ENCODE data around the gene MTMR11. TPM values are rescaled to one million over a fixed set of nuclear protein-coding genes. Genes with fewer than 3 reads are reported as not detected.

MTMR11 gene
- 2.0 TPM for polyA plus RNA-seq (2013, experiment 1 of 2)
- 1.8 TPM for polyA plus RNA-seq (2013, experiment 2 of 2)

- H3K9me3 ChIP-seq (ENCODE audit: insufficient read depth, low read depth, low read length) = no peaks in the 10 kb centered on the region
- 42% methylated on average over 14 of the region's 18 CpGs for WGBS
- H3K4me1 ChIP-seq (ENCODE audit: insufficient read depth, low read length) = peaks cover 40% of the 10 kb centered on the region
- peak within 1 kb of the TSS; percentile 60 for H3K4me3 ChIP-seq (ENCODE audit: low read length)
- H3K36me3 ChIP-seq (ENCODE audit: insufficient read depth, low read length) = no peaks in the 10 kb centered on the region
- H3K27me3 ChIP-seq (ENCODE audit: insufficient read depth, low read length) = no peaks in the 10 kb centered on the region
- peak within 1 kb of the TSS; percentile 45; the same call in 1 of the 2 replicates for H3K9ac ChIP-seq (ENCODE audit: low read depth, low read length)
- H3K27ac ChIP-seq (ENCODE audit: low read depth, low read length) = no peak within 1 kb of the TSS
These were observed at the start of gene MTMR11 for GRCh38 chr1:149936170-149936991. TSS of gene MTMR11 (minus strand) at chr1:149936879. CDS start at chr1:149936647, 232 bp downstream.

- Histone ChIP-seq H3K9ac (ENCODE audit: low read depth, low read length) (no peak overlapping the region), H3K36me3 (ENCODE audit: insufficient read depth, low read length) (peaks cover 22% of the 10 kb centered on the region), H3K4me1 (ENCODE audit: insufficient read depth, low read length) (no peaks in the 10 kb centered on the region), H3K9me3 (ENCODE audit: insufficient read depth, low read depth, low read length) (no peaks in the 10 kb centered on the region), H3K4me3 (ENCODE audit: low read length) (no peak overlapping the region), H3K27me3 (ENCODE audit: insufficient read depth, low read length) (no peaks in the 10 kb centered on the region), H3K27ac (ENCODE audit: low read depth, low read length) (no peak overlapping the region)
- 93% methylated on average over 3 of the region's 3 CpGs for WGBS
These were observed 43.4 kb upstream of the MTMR11 start for GRCh38 chr1:149979972-149980540.

GRCh38 chr1:149979245-149979971 is 42.7 kb upstream of the MTMR11 start:
- Histone ChIP-seq H3K4me1 (ENCODE audit: insufficient read depth, low read length) (no peaks in the 10 kb centered on the region), H3K36me3 (ENCODE audit: insufficient read depth, low read length) (peaks cover 26% of the 10 kb centered on the region), H3K27me3 (ENCODE audit: insufficient read depth, low read length) (no peaks in the 10 kb centered on the region), H3K9ac (ENCODE audit: low read depth, low read length) (no peak overlapping the region), H3K9me3 (ENCODE audit: insufficient read depth, low read depth, low read length) (no peaks in the 10 kb centered on the region), H3K27ac (ENCODE audit: low read depth, low read length) (no peak overlapping the region), H3K4me3 (ENCODE audit: low read length) (no peak overlapping the region)
- WGBS = 98% methylated on average over 2 of the region's 2 CpGs

GRCh38 chr1:149978547-149979023 is 41.9 kb upstream of the MTMR11 start:
- no peaks in the 10 kb centered on the region for H3K4me1 ChIP-seq (ENCODE audit: insufficient read depth, low read length)
- no peak overlapping the region for H3K27ac ChIP-seq (ENCODE audit: low read depth, low read length)
- H3K9me3 ChIP-seq (ENCODE audit: insufficient read depth, low read depth, low read length) = no peaks in the 10 kb centered on the region
- no peak overlapping the region for H3K9ac ChIP-seq (ENCODE audit: low read depth, low read length)
- no peak overlapping the region for H3K4me3 ChIP-seq (ENCODE audit: low read length)
- no peaks in the 10 kb centered on the region for H3K27me3 ChIP-seq (ENCODE audit: insufficient read depth, low read length)
- 89% methylated on average over 1 of the region's 1 CpG for WGBS
- peaks cover 30% of the 10 kb centered on the region for H3K36me3 ChIP-seq (ENCODE audit: insufficient read depth, low read length)

- Histone ChIP-seq H3K4me1 (ENCODE audit: insufficient read depth, low read length) (no peaks in the 10 kb centered on the region), H3K9ac (ENCODE audit: low read depth, low read length) (no peak overlapping the region), H3K4me3 (ENCODE audit: low read length) (no peak overlapping the region), H3K36me3 (ENCODE audit: insufficient read depth, low read length) (peaks cover 42% of the 10 kb centered on the region), H3K27ac (ENCODE audit: low read depth, low read length) (0 out of 2 replicates have a peak overlapping the region, but pooled peaks have one; percentile 13), H3K9me3 (ENCODE audit: insufficient read depth, low read depth, low read length) (no peaks in the 10 kb centered on the region), H3K27me3 (ENCODE audit: insufficient read depth, low read length) (no peaks in the 10 kb centered on the region)
- WGBS = 96% methylated on average over 3 of the region's 3 CpGs
These were observed 40.7 kb upstream of the MTMR11 start for GRCh38 chr1:149977345-149977744.

GRCh38 chr1:149972547-149972946 is 35.9 kb upstream of the MTMR11 start:
- no peaks in the 10 kb centered on the region for H3K27me3 ChIP-seq (ENCODE audit: insufficient read depth, low read length)
- H3K4me3 ChIP-seq (ENCODE audit: low read length) = no peak overlapping the region
- peaks cover 80% of the 10 kb centered on the region for H3K36me3 ChIP-seq (ENCODE audit: insufficient read depth, low read length)
- WGBS = 95% methylated on average over 2 of the region's 2 CpGs
- H3K9me3 ChIP-seq (ENCODE audit: insufficient read depth, low read depth, low read length) = no peaks in the 10 kb centered on the region
- no peak overlapping the region for H3K9ac ChIP-seq (ENCODE audit: low read depth, low read length)
- no peaks in the 10 kb centered on the region for H3K4me1 ChIP-seq (ENCODE audit: insufficient read depth, low read length)
- H3K27ac ChIP-seq (ENCODE audit: low read depth, low read length) = no peak overlapping the region

GRCh38 chr1:149967646-149968045 is 31.0 kb upstream of the MTMR11 start:
- Histone ChIP-seq H3K27ac (ENCODE audit: low read depth, low read length) (no peak overlapping the region), H3K27me3 (ENCODE audit: insufficient read depth, low read length) (no peaks in the 10 kb centered on the region), H3K9me3 (ENCODE audit: insufficient read depth, low read depth, low read length) (no peaks in the 10 kb centered on the region), H3K9ac (ENCODE audit: low read depth, low read length) (no peak overlapping the region), H3K4me3 (ENCODE audit: low read length) (no peak overlapping the region), H3K36me3 (ENCODE audit: insufficient read depth, low read length) (peaks cover 89% of the 10 kb centered on the region), H3K4me1 (ENCODE audit: insufficient read depth, low read length) (no peaks in the 10 kb centered on the region)

GRCh38 chr1:149967041-149967440 is 30.4 kb upstream of the MTMR11 start:
- no peaks in the 10 kb centered on the region for H3K27me3 ChIP-seq (ENCODE audit: insufficient read depth, low read length)
- no peak overlapping the region for H3K27ac ChIP-seq (ENCODE audit: low read depth, low read length)
- no peak overlapping the region for H3K9ac ChIP-seq (ENCODE audit: low read depth, low read length)
- WGBS = 96% methylated on average over 3 of the region's 3 CpGs
- peaks cover 87% of the 10 kb centered on the region for H3K36me3 ChIP-seq (ENCODE audit: insufficient read depth, low read length)
- H3K4me1 ChIP-seq (ENCODE audit: insufficient read depth, low read length) = no peaks in the 10 kb centered on the region
- H3K9me3 ChIP-seq (ENCODE audit: insufficient read depth, low read depth, low read length) = no peaks in the 10 kb centered on the region
- H3K4me3 ChIP-seq (ENCODE audit: low read length) = no peak overlapping the region

- no CpG with 5 or more reads among the region's 1 CpG for WGBS
- H3K27me3 ChIP-seq (ENCODE audit: insufficient read depth, low read length) = no peaks in the 10 kb centered on the region
- no peaks in the 10 kb centered on the region for H3K9me3 ChIP-seq (ENCODE audit: insufficient read depth, low read depth, low read length)
- H3K4me3 ChIP-seq (ENCODE audit: low read length) = no peak overlapping the region
- no peak overlapping the region for H3K9ac ChIP-seq (ENCODE audit: low read depth, low read length)
- no peak overlapping the region for H3K27ac ChIP-seq (ENCODE audit: low read depth, low read length)
- no peaks in the 10 kb centered on the region for H3K4me1 ChIP-seq (ENCODE audit: insufficient read depth, low read length)
- H3K36me3 ChIP-seq (ENCODE audit: insufficient read depth, low read length) = peaks cover 85% of the 10 kb centered on the region
These were observed 29.7 kb upstream of the MTMR11 start for GRCh38 chr1:149966405-149966804.

- WGBS = 97% methylated on average over 3 of the region's 3 CpGs
- no peaks in the 10 kb centered on the region for H3K9me3 ChIP-seq (ENCODE audit: insufficient read depth, low read depth, low read length)
- H3K4me3 ChIP-seq (ENCODE audit: low read length) = no peak overlapping the region
- no peak overlapping the region for H3K9ac ChIP-seq (ENCODE audit: low read depth, low read length)
- no peaks in the 10 kb centered on the region for H3K27me3 ChIP-seq (ENCODE audit: insufficient read depth, low read length)
- no peak overlapping the region for H3K27ac ChIP-seq (ENCODE audit: low read depth, low read length)
- H3K4me1 ChIP-seq (ENCODE audit: insufficient read depth, low read length) = no peaks in the 10 kb centered on the region
- H3K36me3 ChIP-seq (ENCODE audit: insufficient read depth, low read length) = peaks cover 81% of the 10 kb centered on the region
These were observed 28.8 kb upstream of the MTMR11 start for GRCh38 chr1:149965440-149965839.

GRCh38 chr1:149963358-149963757 is 26.7 kb upstream of the MTMR11 start:
- no peaks in the 10 kb centered on the region for H3K27me3 ChIP-seq (ENCODE audit: insufficient read depth, low read length)
- H3K9ac ChIP-seq (ENCODE audit: low read depth, low read length) = no peak overlapping the region
- WGBS = 95% methylated on average over 3 of the region's 3 CpGs
- H3K9me3 ChIP-seq (ENCODE audit: insufficient read depth, low read depth, low read length) = peaks cover 13% of the 10 kb centered on the region; the same call in 1 of the 2 replicates
- no peak overlapping the region for H3K27ac ChIP-seq (ENCODE audit: low read depth, low read length)
- H3K36me3 ChIP-seq (ENCODE audit: insufficient read depth, low read length) = peaks cover 83% of the 10 kb centered on the region
- no peak overlapping the region for H3K4me3 ChIP-seq (ENCODE audit: low read length)
- no peaks in the 10 kb centered on the region for H3K4me1 ChIP-seq (ENCODE audit: insufficient read depth, low read length)
